PC-3 (cell line): ENCODE results near the gene NTHL1. TPM values are rescaled to one million over a fixed set of nuclear protein-coding genes. Genes with fewer than 3 reads are reported as not detected.

Experiments
- ATAC-seq: fragments of 200-7000 bp; cut with Tn5 transposase; 2 replicates; pipeline ENCODE4 v1.9.1; 2020; ENCODE audit warnings: mild to moderate bottlenecking, moderate library complexity
- BruUV-seq: library from RNA; stranded (reverse); fragments of 400-500 nt; replicated peaks from 2 replicates; lab custom pipeline; 2021; lab: Mats Ljungman, UMichigan
- CTCF ChIA-PET: fragments of 300-600 bp; sonication (Branson Sonifier 250); formaldehyde crosslinking; loops from one replicate; lab custom pipeline; 2022; ENCODE audit warnings: antibody characterized with exemption; lab: Charles Lee
- POLR2A ChIA-PET: fragments of 300-600 bp; sonication (Branson Sonifier 250); formaldehyde crosslinking; loops from one replicate; lab custom pipeline; 2022; ENCODE audit warnings: antibody characterized with exemption; ENCODE audit not compliant: unreplicated experiment; lab: Charles Lee
- DNase-seq: peaks from one replicate; pipeline ENCODE4 v3.0.0-alpha.2; 2015
- H2AFZ ChIP-seq: fragments of 300-600 bp; sonication (generic); 2 replicates; pipeline ENCODE4 v1.6.0; 2016; ENCODE audit warnings: antibody characterized with exemption, low read length
- H3F3A ChIP-seq: fragments of 300-600 bp; sonication (generic); one replicate; pipeline ENCODE4 v1.6.0; 2017; ENCODE audit warnings: antibody characterized with exemption, low read length, control low read depth, mild to moderate bottlenecking; ENCODE audit not compliant: unreplicated experiment
- H3K27ac ChIP-seq: fragments of 300-600 bp; sonication (generic); 2 replicates; pipeline ENCODE4 v1.5.1; 2016; ENCODE audit warnings: mild to moderate bottlenecking, low read length
- H3K27me3 ChIP-seq: fragments of 300-600 bp; sonication (generic); 2 replicates; pipeline ENCODE4 v1.6.1; 2016; ENCODE audit warnings: low read length, mixed read lengths
- H3K36me3 ChIP-seq: fragments of 300-600 bp; sonication (generic); 2 replicates; pipeline ENCODE4 v1.6.1; 2016; ENCODE audit warnings: low read depth, mixed run types, low read length, mixed read lengths
- H3K4me1 ChIP-seq: fragments of 300-600 bp; sonication (generic); 2 replicates; pipeline ENCODE4 v1.5.1; 2016; ENCODE audit warnings: low read length; ENCODE audit not compliant: insufficient read depth
- H3K4me2 ChIP-seq: fragments of 300-600 bp; sonication (generic); 2 replicates; pipeline ENCODE4 v1.6.0; 2016; ENCODE audit warnings: low read length
- H3K4me3 ChIP-seq: fragments of 300-600 bp; sonication (generic); 2 replicates; pipeline ENCODE4 v1.5.1; 2016; ENCODE audit warnings: mild to moderate bottlenecking, low read length, mixed read lengths
- H3K79me2 ChIP-seq: fragments of 300-600 bp; sonication (generic); 2 replicates; pipeline ENCODE4 v1.6.1; 2017; ENCODE audit warnings: low read length, mixed read lengths
- H3K9ac ChIP-seq: fragments of 300-600 bp; sonication (generic); 2 replicates; pipeline ENCODE4 v1.6.0; 2016; ENCODE audit warnings: mild to moderate bottlenecking, low read length
- H3K9me2 ChIP-seq: fragments of 300-600 bp; sonication (generic); replicated peaks from 2 replicates; pipeline ENCODE4 v1.6.1; 2016; ENCODE audit warnings: mixed run types, low read length, mixed read lengths
- H3K9me3 ChIP-seq: fragments of 300-600 bp; sonication (generic); 2 replicates; pipeline ENCODE4 v1.6.1; 2016; ENCODE audit warnings: low read length, mixed read lengths
- H4K20me1 ChIP-seq: fragments of 300-600 bp; sonication (generic); 2 replicates; pipeline ENCODE4 v1.6.1; 2016; ENCODE audit warnings: low read length, mixed read lengths
- CTCF ChIP-seq: fragments of 300-600 bp; sonication (generic); conservative IDR thresholded peaks from 2 replicates; pipeline ENCODE4 v1.5.1; 2017; ENCODE audit warnings: antibody characterized with exemption, low read depth, mild to moderate bottlenecking, low read length
- EZH2 ChIP-seq: fragments of 300-600 bp; sonication (generic); IDR thresholded peaks from one replicate; pipeline ENCODE4 v1.6.1; 2017; ENCODE audit warnings: antibody characterized with exemption, mild to moderate bottlenecking, low read length; ENCODE audit not compliant: unreplicated experiment
- EZH2phosphoT487 ChIP-seq: fragments of 300-600 bp; sonication (generic); IDR thresholded peaks from 2 replicates; pipeline ENCODE4 v1.6.1; 2018; ENCODE audit warnings: mild to moderate bottlenecking, antibody characterized with exemption, low read length, borderline replicate concordance
- intact Hi-C: fragments of 100-400 bp; cut with micrococcal nuclease; formaldehyde crosslinking; loops from 2 replicates; pipeline ENCODE4 v1.9.0; 2023
- total RNA-seq: library from RNA; depleted of rRNA; stranded (reverse); fragments of >200 nt; gene quantifications from 2 replicates; pipeline ENCODE4 v1.2.3, GENCODE V29; 2014

The NTHL1 gene
- total RNA-seq, 1 experiment from 2014 or later: 90.1 TPM

- Histone ChIP-seq H3K4me1 (no peaks in the 10 kb centered on the region), H3K4me3 (no peak overlapping the region), H4K20me1 (no peaks in the 10 kb centered on the region), H3K4me2 (no peak overlapping the region), H3F3A (no peaks in the 10 kb centered on the region), H3K79me2 (no peaks in the 10 kb centered on the region), H3K9ac (no peak overlapping the region), H3K27me3 (no peaks in the 10 kb centered on the region), H3K9me2 (no peaks in the 10 kb centered on the region), H3K27ac (no peak overlapping the region), H2AFZ (no peak overlapping the region), H3K9me3 (no peaks in the 10 kb centered on the region), H3K36me3 (no peaks in the 10 kb centered on the region; the same call in 1 of the 2 replicates)
- CTCF ChIA-PET: no interaction called here
- TF ChIP-seq EZH2 (no peak), EZH2phosphoT487 (no peak), CTCF (no peak)
- DNase-seq: no peak
- intact Hi-C loops: no loop called here
- ATAC-seq: no peak
- no TSS peak for BruUV-seq
- POLR2A ChIA-PET: no interaction called here
These were observed 10.8 kb upstream of the NTHL1 start for GRCh38 chr16:2058420-2058819.

GRCh38 chr16:2057438-2057837, 9.8 kb upstream of the NTHL1 start:
- Histone ChIP-seq H3K27me3 (no peaks in the 10 kb centered on the region), H3K9ac (no peak overlapping the region), H3K4me1 (no peaks in the 10 kb centered on the region), H3K9me3 (no peaks in the 10 kb centered on the region), H3K4me2 (no peak overlapping the region), H3K36me3 (no peaks in the 10 kb centered on the region; the same call in 1 of the 2 replicates), H3K79me2 (no peaks in the 10 kb centered on the region), H3K27ac (no peak overlapping the region), H2AFZ (no peak overlapping the region), H4K20me1 (no peaks in the 10 kb centered on the region), H3K4me3 (no peak overlapping the region), H3F3A (no peaks in the 10 kb centered on the region), H3K9me2 (no peaks in the 10 kb centered on the region)
- POLR2A ChIA-PET: interaction anchor here (0.9 kb wide), 1 partner anchor 10 kb away, joined by 3 read pairs; the partner anchor contains the start of genes NTHL1 and TSC2
- intact Hi-C loops: loop anchor here (2.0 kb wide), 1 partner anchor 35 kb away; no protein-coding TSS in a partner anchor
- TF ChIP-seq EZH2phosphoT487 (no peak), EZH2 (no peak), CTCF (no peak)
- CTCF ChIA-PET: interaction anchor here (0.7 kb wide), 1 partner anchor 25 kb away, joined by 3 read pairs; no protein-coding TSS in a partner anchor
- ATAC-seq: no peak
- BruUV-seq: no TSS peak
- no peak for DNase-seq

- H4K20me1 ChIP-seq: no peaks in the 10 kb centered on the region
- no peak overlapping the region for H3K27ac ChIP-seq
- no peaks in the 10 kb centered on the region; the same call in 1 of the 2 replicates for H3K36me3 ChIP-seq
- no TSS peak for BruUV-seq
- intact Hi-C loops: loop anchor here (2.0 kb wide), 1 partner anchor 34 kb away; no protein-coding TSS in a partner anchor
- no peak overlapping the region for H3K4me3 ChIP-seq
- no peak overlapping the region for H3K4me2 ChIP-seq
- H3K9ac ChIP-seq: no peak overlapping the region
- H3K79me2 ChIP-seq: no peaks in the 10 kb centered on the region
- TF ChIP-seq EZH2phosphoT487 (no peak), CTCF (peak; percentile 24; the same call in 1 of the 2 replicates)
- no peak for DNase-seq
- ATAC-seq: peak; percentile 77
- H3K4me1 ChIP-seq: no peaks in the 10 kb centered on the region
- ChIA-PET CTCF (interaction anchor here (0.6 to 1.7 kb wide), 4 partner anchors 25 to 84 kb away, joined by 3 to 4 read pairs (median 4); no protein-coding TSS in a partner anchor), POLR2A (interaction anchor here (0.9 kb wide), 1 partner anchor 9 kb away, joined by 3 read pairs; the partner anchor contains the start of genes NTHL1 and TSC2)
- H3K9me2 ChIP-seq: no peaks in the 10 kb centered on the region
- no peaks in the 10 kb centered on the region for H3K27me3 ChIP-seq
- H3K9me3 ChIP-seq: no peaks in the 10 kb centered on the region
- no peak overlapping the region for H2AFZ ChIP-seq
- no peaks in the 10 kb centered on the region for H3F3A ChIP-seq
These were observed 9.2 kb upstream of the NTHL1 start for GRCh38 chr16:2056681-2057407.
